ENCODE data around the gene PPT1.

The PPT1 gene

DNA sequence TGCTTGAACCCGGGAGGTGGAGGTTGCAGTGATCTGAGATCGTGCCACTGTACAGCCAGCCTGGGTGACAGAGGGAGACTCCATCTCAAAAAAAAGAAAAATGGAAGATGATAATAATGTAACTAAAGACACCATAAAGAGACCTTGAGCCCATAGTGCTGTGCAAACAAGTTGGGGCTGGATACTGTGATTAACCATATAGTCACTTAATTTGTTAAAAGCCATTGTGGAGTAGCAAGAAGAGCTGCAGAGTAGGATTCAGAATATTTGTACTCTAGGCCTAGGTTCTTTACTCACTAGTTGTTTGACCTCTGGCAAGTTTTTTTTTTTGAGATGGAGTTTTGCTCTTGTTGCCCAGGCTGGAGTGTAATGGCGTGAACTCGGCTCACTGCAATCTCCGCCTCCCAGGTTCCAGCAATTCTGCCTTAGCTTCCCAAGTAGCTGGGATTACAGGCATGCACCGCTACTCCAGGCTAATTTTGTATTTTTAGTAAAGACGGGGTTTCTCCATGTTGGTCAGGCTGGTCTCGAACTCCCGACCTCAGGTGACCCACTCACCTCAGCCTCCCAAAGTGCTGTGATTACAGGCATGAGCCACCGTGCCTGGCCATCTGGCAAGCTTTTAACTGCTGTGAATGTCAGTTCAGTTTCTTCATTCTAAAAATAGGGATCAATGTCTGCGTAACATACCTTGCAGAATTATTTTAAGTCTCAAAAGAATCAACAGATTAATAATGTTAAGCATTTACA, 43.7 kb downstream of the PPT1 start:
- Mint-ChIP-seq H3K27ac (no peak overlapping the region), H3K9me3 (no peaks in the 10 kb centered on the region), H3K27me3 (ENCODE audit: low read depth) (no peaks in the 10 kb centered on the region), H3K36me3 (ENCODE audit: low read depth) (peaks cover 49% of the 10 kb centered on the region), H3K4me3 (no peak overlapping the region), H3K4me1 (ENCODE audit: low read depth) (peaks cover 70% of the 10 kb centered on the region)

DNA sequence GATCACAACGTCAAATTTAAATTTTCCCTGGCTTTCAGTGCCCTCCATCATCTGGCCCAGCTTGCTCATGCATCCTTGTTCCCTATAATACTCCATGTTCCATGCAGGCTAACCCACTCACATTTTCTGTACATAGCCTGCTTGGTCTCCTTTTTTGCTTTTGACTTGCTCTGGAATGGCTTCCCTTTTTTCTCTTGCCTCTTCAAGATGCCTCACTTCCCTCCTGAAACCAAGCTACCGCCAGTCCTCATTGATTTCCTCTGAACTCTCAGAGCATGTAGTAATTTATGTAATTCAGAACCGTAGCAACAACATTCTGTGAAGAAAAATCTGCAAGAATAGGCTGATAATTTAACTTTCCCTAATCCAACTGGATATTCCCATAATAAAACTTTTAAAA, 46.2 kb downstream of the PPT1 start:
- Mint-ChIP-seq H3K4me3 (peak overlapping the region; percentile 60), H3K27ac (peak overlapping the region; percentile 52), H3K27me3 (ENCODE audit: low read depth) (no peaks in the 10 kb centered on the region), H3K9me3 (no peaks in the 10 kb centered on the region), H3K36me3 (ENCODE audit: low read depth) (peaks cover 46% of the 10 kb centered on the region), H3K4me1 (ENCODE audit: low read depth) (peaks cover 63% of the 10 kb centered on the region)

DNA sequence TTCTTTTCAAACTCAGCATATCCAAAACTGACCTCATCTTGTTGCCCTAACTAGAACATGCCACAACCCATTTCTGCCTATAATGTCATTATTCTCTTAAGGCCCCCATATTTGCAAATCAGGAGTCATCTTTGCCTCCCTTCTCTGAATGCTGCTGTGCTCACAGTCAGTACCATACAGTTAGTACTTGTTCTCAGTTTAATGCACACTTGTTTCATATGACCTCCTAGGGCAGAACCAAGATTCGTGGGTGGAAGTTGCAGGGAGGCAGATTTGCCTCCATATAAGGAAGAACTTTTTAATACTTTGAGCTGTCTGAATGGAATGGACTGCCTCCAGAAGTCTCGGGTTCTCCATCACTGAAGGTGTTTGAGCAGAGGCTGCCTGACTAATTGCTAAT, 47.3 kb downstream of the PPT1 start:
- Mint-ChIP-seq H3K9me3 (no peaks in the 10 kb centered on the region), H3K4me1 (ENCODE audit: low read depth) (peaks cover 65% of the 10 kb centered on the region), H3K27ac (peak overlapping the region; percentile 75), H3K4me3 (no peak overlapping the region), H3K36me3 (ENCODE audit: low read depth) (peaks cover 50% of the 10 kb centered on the region), H3K27me3 (ENCODE audit: low read depth) (no peaks in the 10 kb centered on the region)

DNA sequence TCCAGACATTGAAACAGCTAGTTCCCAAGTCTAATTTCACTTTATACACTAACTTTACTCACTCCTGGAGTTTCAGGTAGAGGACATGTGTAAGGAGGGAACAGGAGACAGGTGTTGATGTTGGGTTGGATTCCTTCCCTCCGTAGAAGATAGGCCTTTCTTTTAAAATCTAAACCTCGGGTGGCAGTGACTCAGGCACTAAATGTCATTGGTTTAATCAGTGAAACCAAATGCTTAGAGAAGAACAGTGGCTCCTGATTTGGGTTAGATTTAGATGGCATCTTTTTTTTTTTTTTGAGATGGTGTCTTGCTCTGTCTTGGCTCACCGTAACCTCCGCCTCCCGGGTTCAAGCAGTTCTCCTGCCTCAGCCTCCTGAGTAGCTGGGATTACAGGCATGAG, 49.3 kb downstream of the PPT1 start:
- H3K36me3 Mint-ChIP-seq (ENCODE audit: low read depth): peaks cover 53% of the 10 kb centered on the region
- no peaks in the 10 kb centered on the region for H3K27me3 Mint-ChIP-seq (ENCODE audit: low read depth)
- H3K4me1 Mint-ChIP-seq (ENCODE audit: low read depth): peaks cover 62% of the 10 kb centered on the region
- no peaks in the 10 kb centered on the region for H3K9me3 Mint-ChIP-seq
- peak overlapping the region; percentile 10 for H3K4me3 Mint-ChIP-seq
- H3K27ac Mint-ChIP-seq: peak overlapping the region; percentile 55

DNA sequence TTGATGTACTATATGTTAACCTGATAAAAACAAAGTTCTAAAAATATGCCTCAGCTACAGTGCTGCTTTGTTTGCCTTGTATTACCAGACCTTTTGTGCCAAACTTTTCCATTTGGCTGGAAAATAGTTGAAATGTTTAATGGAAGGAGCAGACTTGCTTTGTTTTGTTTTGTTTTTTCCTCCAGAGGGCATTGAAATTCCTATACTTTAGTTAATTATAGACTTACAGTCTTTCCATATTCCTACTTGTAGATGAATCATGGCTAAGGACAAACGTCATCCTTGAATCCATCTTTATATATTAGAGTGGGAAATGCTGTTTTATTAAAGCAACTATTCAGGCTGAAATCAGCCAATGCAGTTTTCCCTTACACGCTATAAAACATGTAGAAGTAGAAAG, 49.8 kb downstream of the PPT1 start:
- Mint-ChIP-seq H3K4me3 (peak overlapping the region; percentile 10), H3K27me3 (ENCODE audit: low read depth) (no peaks in the 10 kb centered on the region), H3K9me3 (no peaks in the 10 kb centered on the region), H3K27ac (peak overlapping the region; percentile 55), H3K36me3 (ENCODE audit: low read depth) (peaks cover 58% of the 10 kb centered on the region), H3K4me1 (ENCODE audit: low read depth) (peaks cover 67% of the 10 kb centered on the region)

DNA sequence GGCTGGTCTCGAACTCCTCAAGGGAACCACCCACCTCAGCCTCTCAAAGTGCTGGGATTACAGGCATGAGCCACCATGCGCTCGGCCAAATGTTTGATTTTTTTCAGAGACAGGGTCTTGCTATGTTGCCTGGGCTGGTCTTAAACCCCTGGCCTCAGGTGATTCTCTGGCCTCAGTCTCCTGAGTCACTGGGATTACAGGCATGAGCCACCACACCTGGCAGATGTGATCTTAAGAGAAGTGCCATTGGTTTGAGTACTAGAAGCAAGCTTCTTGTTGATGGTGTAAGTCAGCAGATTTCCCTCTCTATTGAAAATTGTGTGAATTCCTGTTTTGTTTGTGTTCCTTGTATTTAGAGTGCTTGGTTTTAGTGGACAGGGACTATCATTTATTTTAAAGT, 51.3 kb downstream of the PPT1 start:
- H3K27me3 Mint-ChIP-seq (ENCODE audit: low read depth): no peaks in the 10 kb centered on the region
- no peaks in the 10 kb centered on the region for H3K9me3 Mint-ChIP-seq
- peak overlapping the region; percentile 26 for H3K27ac Mint-ChIP-seq
- peaks cover 65% of the 10 kb centered on the region for H3K36me3 Mint-ChIP-seq (ENCODE audit: low read depth)
- peak overlapping the region; percentile 77 for H3K4me3 Mint-ChIP-seq
- H3K4me1 Mint-ChIP-seq (ENCODE audit: low read depth): peaks cover 63% of the 10 kb centered on the region

DNA sequence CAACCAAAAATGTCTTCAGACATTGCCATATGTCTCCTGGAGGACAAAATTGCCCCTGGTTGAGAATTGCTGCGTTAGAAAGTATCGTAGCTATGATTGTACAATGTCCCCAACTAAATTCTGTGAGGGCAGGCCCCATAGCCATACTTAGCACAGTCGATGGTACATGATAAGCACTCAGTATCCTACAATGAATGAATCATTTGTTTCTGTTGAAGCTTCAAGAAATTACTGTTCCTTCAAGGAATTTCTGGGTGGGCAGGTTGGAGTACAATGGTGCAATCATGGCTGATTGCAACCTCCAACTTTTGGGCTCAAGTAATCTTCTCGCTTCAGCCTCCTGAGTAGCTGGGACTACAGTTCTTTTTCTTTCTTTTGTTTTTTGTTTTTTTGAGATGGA, 51.9 kb downstream of the PPT1 start:
- H3K9me3 Mint-ChIP-seq: no peaks in the 10 kb centered on the region
- peak overlapping the region; percentile 77 for H3K4me3 Mint-ChIP-seq
- H3K36me3 Mint-ChIP-seq (ENCODE audit: low read depth): peaks cover 65% of the 10 kb centered on the region
- H3K4me1 Mint-ChIP-seq (ENCODE audit: low read depth): peaks cover 62% of the 10 kb centered on the region
- peak overlapping the region; percentile 76 for H3K27ac Mint-ChIP-seq
- H3K27me3 Mint-ChIP-seq (ENCODE audit: low read depth): no peaks in the 10 kb centered on the region

DNA sequence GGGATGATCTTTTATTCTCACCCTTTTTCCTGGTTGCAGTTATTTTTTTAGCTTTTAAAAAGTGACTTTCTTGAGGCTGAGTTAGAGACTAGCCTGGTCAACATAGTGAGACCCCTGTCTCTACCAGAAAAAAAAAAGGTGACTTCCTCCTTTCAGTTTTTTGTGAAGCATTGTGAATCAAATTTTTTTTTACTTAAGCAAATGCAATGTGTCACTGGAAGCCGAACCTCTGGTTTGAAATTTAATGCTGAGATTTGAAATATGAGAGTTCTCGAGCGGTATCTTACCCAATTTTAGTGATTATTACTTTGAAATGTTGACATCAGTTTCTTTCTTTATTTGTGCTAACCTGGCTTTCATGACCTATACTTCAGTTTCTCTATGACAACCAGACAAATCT, 52.9 kb downstream of the PPT1 start:
- no peaks in the 10 kb centered on the region for H3K9me3 Mint-ChIP-seq
- H3K27ac Mint-ChIP-seq: peak overlapping the region; percentile 41
- peaks cover 59% of the 10 kb centered on the region for H3K4me1 Mint-ChIP-seq (ENCODE audit: low read depth)
- H3K27me3 Mint-ChIP-seq (ENCODE audit: low read depth): no peaks in the 10 kb centered on the region
- peak overlapping the region; percentile 96 for H3K4me3 Mint-ChIP-seq
- peaks cover 58% of the 10 kb centered on the region for H3K36me3 Mint-ChIP-seq (ENCODE audit: low read depth)

DNA sequence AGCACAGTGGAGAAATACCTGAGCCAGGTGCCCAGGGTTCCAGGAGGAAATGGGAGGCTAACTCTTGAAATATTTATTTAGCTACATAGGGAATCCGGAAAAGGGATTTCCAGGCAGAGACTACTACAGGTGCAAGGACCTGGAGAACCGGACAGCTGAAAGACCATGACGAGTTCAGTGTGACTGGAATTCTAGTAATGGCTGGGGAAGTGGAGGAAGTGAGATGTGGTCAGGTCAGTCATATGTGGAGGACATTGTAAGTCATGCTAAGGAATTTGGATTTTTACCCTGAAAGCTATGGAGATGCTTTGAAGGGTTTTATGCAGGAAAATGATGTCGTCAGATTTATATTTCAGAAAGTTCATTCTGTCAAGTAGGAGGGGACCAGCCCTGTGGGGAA, 54.7 kb downstream of the PPT1 start:
- peak overlapping the region; percentile 53 for H3K27ac Mint-ChIP-seq
- H3K27me3 Mint-ChIP-seq (ENCODE audit: low read depth): no peaks in the 10 kb centered on the region
- H3K36me3 Mint-ChIP-seq (ENCODE audit: low read depth): peaks cover 48% of the 10 kb centered on the region
- H3K4me3 Mint-ChIP-seq: peak overlapping the region; percentile 96
- peaks cover 55% of the 10 kb centered on the region for H3K4me1 Mint-ChIP-seq (ENCODE audit: low read depth)
- H3K9me3 Mint-ChIP-seq: no peaks in the 10 kb centered on the region

DNA sequence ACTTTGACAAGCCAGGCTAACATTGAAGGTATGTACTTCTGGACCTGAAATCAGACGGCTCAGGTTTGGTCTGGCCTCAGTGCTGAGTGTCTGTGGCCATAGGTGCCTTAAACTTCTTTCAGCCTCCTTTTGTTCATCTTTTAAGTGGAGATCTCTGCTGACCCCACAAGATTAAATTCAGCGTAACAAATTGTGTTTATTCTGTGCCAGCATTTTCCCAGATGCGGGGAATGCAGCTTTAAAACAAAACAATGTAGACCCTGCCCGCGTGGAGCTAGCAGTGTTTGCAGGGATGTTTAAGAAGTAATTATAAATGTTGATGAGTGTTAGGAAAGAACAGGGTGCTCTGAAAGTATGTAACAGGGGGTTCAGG, 55.6 kb downstream of the PPT1 start:
- H3K9me3 Mint-ChIP-seq: no peaks in the 10 kb centered on the region
- peak overlapping the region; percentile 96 for H3K27ac Mint-ChIP-seq
- H3K4me3 Mint-ChIP-seq: peak overlapping the region; percentile 96
- H3K27me3 Mint-ChIP-seq (ENCODE audit: low read depth): no peaks in the 10 kb centered on the region
- peaks cover 46% of the 10 kb centered on the region for H3K36me3 Mint-ChIP-seq (ENCODE audit: low read depth)
- peaks cover 58% of the 10 kb centered on the region for H3K4me1 Mint-ChIP-seq (ENCODE audit: low read depth)

DNA sequence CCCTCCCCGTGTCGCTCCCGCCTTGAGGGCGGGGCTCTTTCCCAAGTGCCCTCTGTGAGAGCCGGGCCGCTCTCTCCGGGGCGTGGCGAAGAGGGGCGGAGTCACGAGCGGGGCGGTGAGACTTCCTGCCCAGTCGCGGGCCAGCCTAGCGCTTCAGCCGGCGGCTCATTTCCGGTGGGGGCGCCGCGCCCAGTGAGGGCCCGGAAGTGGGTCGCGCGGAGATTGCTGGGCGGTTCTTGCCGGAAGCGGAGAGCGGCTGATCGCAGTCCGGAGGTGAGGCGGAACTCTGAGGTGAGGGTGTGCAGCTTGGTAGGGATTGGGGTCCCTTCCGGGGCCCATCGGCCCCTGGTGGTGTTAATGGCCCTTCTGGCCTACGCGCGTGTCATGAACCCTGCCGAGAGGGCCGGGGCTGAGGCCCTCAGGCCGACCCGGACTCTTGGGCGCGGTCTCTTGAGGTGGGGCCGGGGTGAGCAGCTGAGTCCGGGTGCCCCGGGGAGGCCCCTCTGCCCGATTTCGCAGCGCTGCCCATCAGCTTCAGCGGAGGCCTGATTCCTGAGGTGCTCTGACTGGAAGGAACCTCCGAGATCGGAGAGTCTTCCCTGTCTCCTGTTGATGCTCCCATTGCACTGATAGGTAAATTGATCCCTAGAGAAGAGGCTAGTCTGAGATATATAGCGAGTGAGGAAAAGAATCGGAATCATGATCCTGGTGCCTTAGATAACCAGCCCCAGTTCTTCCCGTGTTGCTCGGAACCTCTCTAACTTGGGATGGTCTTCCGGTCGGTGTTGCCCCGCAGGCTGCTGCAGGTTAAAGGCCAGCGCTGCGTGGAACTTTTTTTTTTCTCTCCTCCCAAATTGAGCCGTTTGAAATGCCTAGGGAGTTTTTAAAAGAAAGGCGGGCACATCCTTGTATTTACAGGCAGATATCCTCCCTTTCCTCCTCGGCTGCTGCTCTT, 56.3 kb downstream of the PPT1 start, which contains the start of gene CAP1:
Gene CAP1 (plus strand): TSS at position 219 of the 955 bp plus-strand sequence. CDS start 18,618 bp downstream, outside the sequence.
- H3K27me3 Mint-ChIP-seq (ENCODE audit: low read depth): no peaks in the 10 kb centered on the region
- no peaks in the 10 kb centered on the region for H3K9me3 Mint-ChIP-seq
- peak within 1 kb of the TSS; percentile 96 for H3K27ac Mint-ChIP-seq
- H3K36me3 Mint-ChIP-seq (ENCODE audit: low read depth): peaks cover 42% of the 10 kb centered on the region
- peaks cover 54% of the 10 kb centered on the region for H3K4me1 Mint-ChIP-seq (ENCODE audit: low read depth)
- peak within 1 kb of the TSS; percentile 96 for H3K4me3 Mint-ChIP-seq

DNA sequence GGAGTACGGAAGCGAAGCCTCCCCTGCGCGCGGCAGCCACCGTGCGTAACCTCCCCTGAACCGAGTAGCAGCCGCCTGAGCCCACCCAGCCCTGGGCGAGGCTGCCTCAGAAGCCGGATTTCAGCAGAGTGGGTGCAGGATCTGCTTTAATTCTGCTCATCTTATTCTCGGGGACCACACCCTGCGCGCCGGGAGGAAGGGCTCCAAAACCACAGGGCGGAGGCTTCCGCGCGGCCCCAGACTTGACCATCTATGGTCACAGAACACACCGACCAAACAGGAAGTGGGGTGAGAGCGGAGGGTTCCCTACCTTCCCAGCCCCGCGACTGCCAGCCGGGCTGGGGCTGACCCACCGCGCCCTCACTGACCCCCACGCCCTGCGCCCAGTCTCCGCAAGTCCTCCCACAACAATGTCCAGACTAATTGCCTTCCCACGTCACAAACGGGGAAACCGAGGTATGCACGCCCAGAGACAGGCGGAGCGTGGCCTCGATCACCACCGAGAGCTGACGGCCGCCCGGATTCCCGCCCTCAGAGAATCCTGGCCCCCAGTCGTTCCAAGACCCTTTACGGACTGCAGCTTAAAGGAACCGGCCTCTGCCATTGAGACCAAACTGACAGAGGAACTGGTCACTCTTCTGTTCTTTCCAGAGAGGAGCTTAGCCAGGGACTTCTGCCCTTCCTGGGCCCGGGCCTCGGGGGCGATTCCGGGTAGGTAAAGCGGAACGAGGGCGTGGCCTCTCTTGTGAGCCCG, 57.1 kb downstream of the PPT1 start:
- H3K27me3 Mint-ChIP-seq (ENCODE audit: low read depth): no peaks in the 10 kb centered on the region
- peak overlapping the region; percentile 96 for H3K27ac Mint-ChIP-seq
- peaks cover 49% of the 10 kb centered on the region for H3K4me1 Mint-ChIP-seq (ENCODE audit: low read depth)
- peak overlapping the region; percentile 96 for H3K4me3 Mint-ChIP-seq
- peaks cover 33% of the 10 kb centered on the region for H3K36me3 Mint-ChIP-seq (ENCODE audit: low read depth)
- no peaks in the 10 kb centered on the region for H3K9me3 Mint-ChIP-seq

DNA sequence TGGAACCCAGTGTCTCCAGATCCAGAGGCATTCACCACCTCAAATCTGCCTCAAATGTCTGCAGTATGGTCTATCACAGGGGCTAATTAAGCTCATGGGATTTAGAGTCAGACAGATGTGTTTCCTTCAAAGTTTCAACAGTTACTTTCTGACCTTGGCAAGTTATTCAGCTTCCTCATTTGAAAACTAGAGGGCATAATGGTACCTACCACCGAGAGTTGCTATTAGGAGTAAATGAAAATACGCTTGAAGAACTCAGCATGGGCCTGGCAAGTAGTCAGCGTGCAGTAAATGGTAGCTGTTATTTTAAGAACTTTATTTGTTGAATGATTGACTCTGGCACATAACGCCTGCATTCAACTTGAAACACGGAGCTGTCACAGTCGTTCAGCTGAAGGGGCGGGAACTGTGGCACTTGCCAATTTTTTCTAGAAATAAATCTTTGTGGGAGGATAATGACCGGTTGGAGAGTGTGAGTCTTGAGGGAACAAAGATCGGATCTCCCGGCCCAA, 57.8 kb downstream of the PPT1 start:
- Mint-ChIP-seq H3K4me1 (ENCODE audit: low read depth) (peaks cover 54% of the 10 kb centered on the region), H3K9me3 (no peaks in the 10 kb centered on the region), H3K27ac (peak overlapping the region; percentile 96), H3K27me3 (ENCODE audit: low read depth) (no peaks in the 10 kb centered on the region), H3K4me3 (peak overlapping the region; percentile 96), H3K36me3 (ENCODE audit: low read depth) (peaks cover 31% of the 10 kb centered on the region)

DNA sequence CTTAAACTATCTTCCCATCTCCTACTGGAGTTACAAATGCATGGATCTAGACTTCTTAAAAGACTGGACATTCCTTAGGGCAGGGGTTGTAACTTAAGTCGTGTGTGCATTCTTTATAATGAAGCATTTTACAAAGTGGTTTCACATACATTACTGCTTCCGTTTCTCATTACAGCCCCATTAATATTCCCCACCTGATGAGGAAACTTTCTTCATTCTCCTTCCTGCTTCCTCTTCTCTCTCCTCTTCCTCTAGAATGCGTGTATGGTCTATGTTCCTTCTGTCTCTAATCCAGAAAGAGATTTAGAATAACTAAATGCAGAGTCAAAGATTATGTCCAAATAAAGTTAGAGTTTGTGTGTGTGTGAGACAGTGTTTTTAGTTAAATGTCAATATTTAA, 58.4 kb downstream of the PPT1 start:
- no peaks in the 10 kb centered on the region for H3K27me3 Mint-ChIP-seq (ENCODE audit: low read depth)
- no peaks in the 10 kb centered on the region for H3K9me3 Mint-ChIP-seq
- peak overlapping the region; percentile 96 for H3K27ac Mint-ChIP-seq
- peaks cover 27% of the 10 kb centered on the region for H3K36me3 Mint-ChIP-seq (ENCODE audit: low read depth)
- H3K4me3 Mint-ChIP-seq: peak overlapping the region; percentile 69
- H3K4me1 Mint-ChIP-seq (ENCODE audit: low read depth): peaks cover 52% of the 10 kb centered on the region

Data from T-helper 1 cell treated with Interleukin-12 subunit alpha and Interleukin-12 subunit beta and Interleukin-4 antibody, amounts not matched to agents 30 μg/mL and 1 μg/mL, for 36 hours (primary cell).